HG02623 (cell line): ENCODE results near the gene TMC3.
"Not testable (repeated sequence)": the region's sequence is repeated elsewhere in the genome, so short reads cannot be mapped to it uniquely, and the experiment has no call there.

Experiments
- ATAC-seq: cut with Tn5 transposase; IDR thresholded peaks from one replicate; pipeline ENCODE4 v1.9.1; 2021; ENCODE audit warnings: moderate library complexity; ENCODE audit not compliant: unreplicated experiment

Gene TMC3

GRCh38 chr15:81348691-81349090, 25.3 kb downstream of the TMC3 start:
- ATAC-seq = not testable (repeated sequence)

GRCh38 chr15:81347910-81348309, 26.1 kb downstream of the TMC3 start:
- no peak for ATAC-seq

GRCh38 chr15:81346611-81347010, 27.4 kb downstream of the TMC3 start:
- ATAC-seq = no peak

- no peak for ATAC-seq
These were observed 30.6 kb downstream of the TMC3 start for GRCh38 chr15:81343371-81343770.

GRCh38 chr15:81341351-81341750, 32.7 kb downstream of the TMC3 start:
- ATAC-seq = no peak

- no peak for ATAC-seq
These were observed 34.2 kb downstream of the TMC3 start for GRCh38 chr15:81339851-81340250.

GRCh38 chr15:81339321-81339720, 34.7 kb downstream of the TMC3 start:
- ATAC-seq = no peak

- ATAC-seq = no peak
These were observed 35.6 kb downstream of the TMC3 start for GRCh38 chr15:81338170-81339007.

GRCh38 chr15:81337713-81338157, 36.3 kb downstream of the TMC3 start:
- ATAC-seq = no peak

- no peak for ATAC-seq
These were observed 36.8 kb downstream of the TMC3 start for GRCh38 chr15:81337241-81337640.

GRCh38 chr15:81336568-81336967, 37.4 kb downstream of the TMC3 start:
- no peak for ATAC-seq

- ATAC-seq = no peak
These were observed 38.4 kb downstream of the TMC3 start for GRCh38 chr15:81335631-81336030.

GRCh38 chr15:81334768-81335435, 39.1 kb downstream of the TMC3 start:
- ATAC-seq = no peak

GRCh38 chr15:81333363-81333762, 40.6 kb downstream of the TMC3 start:
- ATAC-seq = no peak

GRCh38 chr15:81332326-81332725, 41.7 kb downstream of the TMC3 start:
- ATAC-seq = no peak

GRCh38 chr15:81331600-81331999, 42.4 kb downstream of the TMC3 start:
- ATAC-seq = no peak

- not testable (repeated sequence) for ATAC-seq
These were observed 42.9 kb downstream of the TMC3 start for GRCh38 chr15:81331141-81331540.

GRCh38 chr15:81330366-81331090, 43.5 kb downstream of the TMC3 start:
- no peak for ATAC-seq

GRCh38 chr15:81329446-81329845, 44.6 kb downstream of the TMC3 start:
- ATAC-seq = no peak

- no peak for ATAC-seq
These were observed 46.5 kb downstream of the TMC3 start for GRCh38 chr15:81327516-81327915.

- no peak for ATAC-seq
These were observed 47.4 kb downstream of the TMC3 start for GRCh38 chr15:81326466-81327212.
